ENCODE measurements around the gene ZNF275. TPM values are rescaled to one million over a fixed set of nuclear protein-coding genes. Genes with fewer than 3 reads are reported as not detected.
"Not testable (repeated sequence)": the region's sequence is repeated elsewhere in the genome, so short reads cannot be mapped to it uniquely, and the experiment has no call there.

The ZNF275 gene
- total and polyA plus RNA-seq, 9 donors, result 27.5 to 75.9 (median 49.6) TPM

DNA sequence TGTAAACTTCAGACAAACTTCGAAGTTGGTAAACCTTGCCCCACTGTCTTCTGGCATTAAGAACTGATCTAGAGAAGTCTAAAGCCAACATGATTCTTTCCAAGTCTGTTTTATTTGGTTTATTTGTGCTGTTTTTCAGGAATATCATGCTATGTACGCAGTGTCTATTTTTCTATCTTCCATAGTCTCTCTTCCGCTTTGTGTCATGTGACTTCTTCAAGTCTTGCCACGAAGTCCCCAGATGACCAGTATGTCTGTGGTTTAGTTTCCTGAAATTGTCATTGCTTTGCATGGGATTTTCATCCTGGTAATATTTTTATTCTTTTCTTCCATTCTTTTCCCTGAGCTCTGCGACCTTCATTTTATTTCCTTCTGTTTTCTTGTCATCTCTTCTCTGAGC, 52.1 kb downstream of the ZNF275 start:
- Histone ChIP-seq H3K27me3 (no peaks in the 10 kb centered on the region), H3K4me1 (ENCODE audit: insufficient read depth) (peaks cover 2% of the 10 kb centered on the region), H3K9me3 (no peaks in the 10 kb centered on the region), H3K36me3 (no peaks in the 10 kb centered on the region), H3K27ac (no peak overlapping the region), H3K4me3 (no peak overlapping the region)
- intact Hi-C loops (cut with DNase I), result no loop called here
- DNase-seq, result no peak
- no peak for TF ChIP-seq POLR2A (IDR thresholded peaks at IDR 0.05)
- no peak for TF ChIP-seq CTCF (IDR thresholded peaks at IDR 0.05)
- TF ChIP-seq EP300 (IDR thresholded peaks at IDR 0.05), result no peak
- 75 to 78% (median 76%) methylated on average over 5 of the region's 5 CpGs for whole genome bisulfite sequencing, 3 donors

GRCh38 chrX:153387345-153387744, 53.4 kb downstream of the ZNF275 start:
- intact Hi-C loops (cut with DNase I), result no loop called here
- 49 to 54% (median 50%) methylated on average over 5 of the region's 5 CpGs for WGBS, 3 donors
- no peak for DNase-seq

DNA sequence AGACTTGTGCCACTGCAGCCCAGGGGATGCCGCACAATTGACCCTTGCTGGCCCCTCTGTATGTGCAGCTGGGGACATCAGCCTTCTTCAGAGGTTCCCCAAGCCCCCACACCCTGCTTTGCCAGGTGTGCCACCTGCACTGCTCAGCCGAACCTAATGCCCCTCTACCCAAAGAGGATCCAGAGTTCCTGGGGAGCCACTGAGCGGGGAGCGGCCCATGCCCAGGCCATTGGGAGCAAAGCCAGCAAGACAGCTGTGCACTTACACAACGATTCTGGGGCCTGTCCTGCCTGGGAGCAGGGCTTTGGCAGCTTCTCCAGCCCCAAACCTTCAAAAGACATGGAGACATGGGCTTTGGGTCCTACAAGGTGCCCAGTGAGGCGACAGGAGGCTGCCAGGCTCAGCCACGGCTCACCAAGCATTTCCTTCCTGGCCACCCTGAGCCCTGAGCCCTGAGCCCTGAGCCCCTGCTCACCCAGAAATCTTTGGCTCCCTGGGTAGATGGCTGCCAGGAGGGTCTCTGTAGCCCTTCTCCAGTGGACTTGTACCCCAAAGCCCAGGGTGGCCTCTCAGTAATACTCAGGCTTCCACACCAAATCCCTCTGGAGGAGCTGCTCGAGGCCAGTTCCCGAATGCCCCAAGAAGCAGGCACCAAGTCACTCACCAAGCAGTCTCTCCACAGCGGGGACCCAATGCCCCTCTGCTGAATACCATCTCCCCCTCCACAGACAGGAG, 54.2 kb downstream of the ZNF275 start:
- TF ChIP-seq POLR2A (IDR thresholded peaks at IDR 0.05) (no peak), EP300 (IDR thresholded peaks at IDR 0.05) (no peak), CTCF (IDR thresholded peaks at IDR 0.05) (no peak)
- no peaks in the 10 kb centered on the region for H3K9me3 ChIP-seq
- DNase-seq, result peak in 2 of 5 donors; percentile 25 to 47
- no peak overlapping the region for H3K27ac ChIP-seq
- peaks cover 2% of the 10 kb centered on the region for H3K4me1 ChIP-seq (ENCODE audit: insufficient read depth)
- no peak overlapping the region for H3K4me3 ChIP-seq
- H3K36me3 ChIP-seq, result no peaks in the 10 kb centered on the region
- WGBS, 3 donors, result 73 to 86% (median 80%) methylated on average over 10 of the region's 10 CpGs
- intact Hi-C loops (cut with DNase I), result no loop called here
- no peaks in the 10 kb centered on the region for H3K27me3 ChIP-seq

More at GRCh38 chrX:153387345-153387744, 53.4 kb downstream of the ZNF275 start:
- Histone ChIP-seq H3K36me3 (no peaks in the 10 kb centered on the region), H3K27ac (peak overlapping the region in 1 of 2 donors; percentile 29), H3K9me3 (no peaks in the 10 kb centered on the region), H3K4me3 (no peak overlapping the region), H3K4me1 (ENCODE audit: insufficient read depth) (peaks cover 2% of the 10 kb centered on the region), H3K27me3 (no peaks in the 10 kb centered on the region)
- TF ChIP-seq EP300 (IDR thresholded peaks at IDR 0.05), result no peak
- TF ChIP-seq CTCF (IDR thresholded peaks at IDR 0.05), result no peak
- no peak for TF ChIP-seq POLR2A (IDR thresholded peaks at IDR 0.05)

DNA sequence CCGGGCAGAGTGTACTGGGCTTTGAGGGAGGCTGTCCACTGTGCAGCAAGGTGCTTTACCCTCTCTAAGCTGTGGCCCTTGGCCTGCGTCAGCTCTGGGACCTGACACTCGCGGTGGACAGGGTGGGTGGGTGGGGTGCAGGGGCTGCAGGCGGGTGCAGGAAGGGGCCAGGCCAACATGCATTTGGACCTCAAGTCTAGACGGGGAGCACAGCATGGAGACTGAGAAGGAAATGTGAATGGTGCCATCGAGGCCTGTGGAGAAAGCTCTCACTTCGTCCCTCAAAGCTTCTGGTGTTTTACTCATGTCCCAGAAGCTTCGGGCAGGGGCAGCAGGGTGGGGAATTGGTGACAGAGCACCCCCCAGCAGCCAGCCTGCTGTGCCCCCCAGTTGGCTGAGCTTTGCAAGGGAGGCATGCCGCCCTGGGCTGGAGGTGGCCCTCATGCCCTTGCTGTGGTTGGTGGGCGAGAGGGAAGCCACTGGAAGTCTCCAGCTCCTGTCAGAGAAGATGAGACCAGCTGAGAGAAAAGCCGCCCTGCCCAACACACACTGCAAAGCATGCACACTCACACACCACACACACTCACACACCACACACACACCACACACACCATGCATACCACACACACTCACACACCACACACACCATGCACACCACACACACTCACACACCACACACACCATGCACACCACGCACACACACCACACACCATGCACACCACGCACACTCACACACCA, 54.9 kb downstream of the ZNF275 start:
- no peak overlapping the region for H3K4me3 ChIP-seq
- no peak for DNase-seq
- H3K27me3 ChIP-seq, result no peaks in the 10 kb centered on the region
- H3K27ac ChIP-seq, result no peak overlapping the region
- no peaks in the 10 kb centered on the region for H3K9me3 ChIP-seq
- 89 to 93% (median 91%) methylated on average over 14 of the region's 14 CpGs for WGBS, 3 donors
- no peaks in the 10 kb centered on the region for H3K36me3 ChIP-seq
- intact Hi-C loops (cut with DNase I), result no loop called here
- H3K4me1 ChIP-seq (ENCODE audit: insufficient read depth), result peaks cover 2% of the 10 kb centered on the region
- no peak for TF ChIP-seq CTCF (IDR thresholded peaks at IDR 0.05)
- no peak for TF ChIP-seq POLR2A (IDR thresholded peaks at IDR 0.05)
- TF ChIP-seq EP300 (IDR thresholded peaks at IDR 0.05), result no peak

- DNase-seq; H3K9me3 ChIP-seq; H3K4me1 ChIP-seq (ENCODE audit: insufficient read depth); H3K36me3 ChIP-seq; H3K27ac ChIP-seq; H3K4me3 ChIP-seq; intact Hi-C loops (cut with DNase I); H3K27me3 ChIP-seq: not testable (repeated sequence)
- 86 to 93% (median 93%) methylated on average over 6 of the region's 6 CpGs for WGBS, 3 donors
These were observed 55.5 kb downstream of the ZNF275 start for GRCh38 chrX:153389460-153389768.
